Hepatocyte (in vitro differentiated cells): ENCODE results near the gene OR10A2. TPM values are rescaled to one million over a fixed set of nuclear protein-coding genes. Genes with fewer than 3 reads are reported as not detected.
"Not testable (repeated sequence)": the region's sequence is repeated elsewhere in the genome, so short reads cannot be mapped to it uniquely, and the experiment has no call there.

Experiments used
- DNase-seq: peaks from one replicate; pipeline ENCODE4 v3.0.0-alpha.2; 2016; ENCODE audit warnings: low spot score
- H2AFZ ChIP-seq: fragments of 200-600 bp; sonication (generic); 2 replicates; pipeline ENCODE4 v1.6.0; 2016; ENCODE audit warnings: antibody characterized with exemption, mild to moderate bottlenecking
- H3K27ac ChIP-seq: fragments of 200-600 bp; sonication (generic); 2 replicates; pipeline ENCODE4 v1.5.1; 2016; ENCODE audit warnings: mild to moderate bottlenecking
- H3K27me3 ChIP-seq: fragments of 200-600 bp; sonication (generic); 2 replicates; pipeline ENCODE4 v1.6.1; 2016
- H3K36me3 ChIP-seq: fragments of 200-600 bp; sonication (generic); replicated peaks from 2 replicates; pipeline ENCODE4 v1.5.1; 2016; ENCODE audit warnings: low read depth; ENCODE audit not compliant: insufficient read depth
- H3K4me1 ChIP-seq: fragments of 200-600 bp; sonication (generic); 2 replicates; pipeline ENCODE4 v1.5.1; 2016; ENCODE audit warnings: mild to moderate bottlenecking, moderate library complexity; ENCODE audit not compliant: insufficient read depth
- H3K4me2 ChIP-seq: fragments of 200-600 bp; sonication (generic); 2 replicates; pipeline ENCODE4 v1.6.0; 2016
- H3K4me3 ChIP-seq: fragments of 200-600 bp; sonication (generic); 2 replicates; pipeline ENCODE4 v1.5.1; 2016; ENCODE audit warnings: mild to moderate bottlenecking
- H3K79me2 ChIP-seq: fragments of 200-600 bp; sonication (generic); 2 replicates; pipeline ENCODE4 v1.6.0; 2017; ENCODE audit warnings: mild to moderate bottlenecking
- H3K9me2 ChIP-seq: fragments of 200-600 bp; sonication (generic); replicated peaks from 2 replicates; pipeline ENCODE4 v1.6.0; 2017; ENCODE audit warnings: mild to moderate bottlenecking; ENCODE audit not compliant: insufficient read depth
- H3K9me3 ChIP-seq: fragments of 200-600 bp; sonication (generic); 2 replicates; pipeline ENCODE4 v1.5.1; 2016; ENCODE audit warnings: low read depth, mild to moderate bottlenecking
- H4K20me1 ChIP-seq: fragments of 200-600 bp; sonication (generic); 2 replicates; pipeline ENCODE4 v1.6.0; 2016; ENCODE audit warnings: mild to moderate bottlenecking; ENCODE audit not compliant: insufficient read depth, poor library complexity, severe bottlenecking
- EZH2 ChIP-seq: fragments of 200-600 bp; sonication (generic); IDR thresholded peaks from 2 replicates; pipeline ENCODE4 v1.6.1; 2016; ENCODE audit warnings: antibody characterized with exemption, mild to moderate bottlenecking, borderline replicate concordance
- EZH2phosphoT487 ChIP-seq: fragments of 200-600 bp; sonication (generic); IDR thresholded peaks from one replicate; pipeline ENCODE4 v1.6.1; 2018; ENCODE audit warnings: antibody characterized with exemption, mild to moderate bottlenecking, low read depth, moderate library complexity; ENCODE audit not compliant: unreplicated experiment, severe bottlenecking
- WGBS: methylation state at CpG from one replicate; pipeline ENCODE4 v1.1.6; 2016; ENCODE audit warnings: low lambda C conversion rate; ENCODE audit errors: missing lambda C conversion rate; 5-methylcytosine and 5-hydroxymethylcytosine counted together
- polyA plus RNA-seq: library from polyadenylated mRNA; unstranded; fragments of >200 nt; fragmentation: Nextera tagmentation; extraction: Ambion mirVana; gene quantifications from 2 replicates; pipeline ENCODE4 v1.2.1, GENCODE V29; 2016
- total RNA-seq: library from RNA; depleted of rRNA; stranded (reverse); fragments of >200 nt; gene quantifications from 2 replicates; pipeline ENCODE4 v1.2.3, GENCODE V29; 2014
- TF ChIP-seq, protein P1 (sequence below): fragments of 200-600 bp; sonication (generic); IDR thresholded peaks from 2 replicates; pipeline ENCODE4 v1.5.1; 2016; ENCODE audit warnings: antibody characterized with exemption, mild to moderate bottlenecking; ENCODE audit not compliant: poor library complexity

The OR10A2 gene
- total and polyA plus RNA-seq, 2 experiments from 2014 or later: 0.04 TPM; not detected in 1

DNA sequence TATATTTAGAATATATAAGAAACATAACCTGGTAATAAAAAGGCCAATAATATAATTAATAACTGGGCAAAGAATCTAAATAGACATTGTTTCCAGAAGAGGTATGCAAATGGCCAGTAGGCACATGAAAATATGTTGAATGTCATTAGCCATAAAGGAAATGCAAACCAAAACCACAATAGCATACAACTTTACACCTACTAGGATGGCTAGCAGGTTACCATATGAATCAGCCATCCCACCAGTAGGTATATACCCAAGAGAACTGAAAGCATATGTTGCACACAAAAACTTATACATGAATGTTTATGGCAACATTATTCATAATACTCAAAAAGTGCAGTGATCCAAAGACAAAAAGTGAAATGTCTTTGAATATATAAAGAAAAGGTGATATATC lies 32.2 kb downstream of the OR10A2 start:
- DNase-seq: no peak
- H3K27ac ChIP-seq: no peak overlapping the region
- H3K4me2 ChIP-seq: no peak overlapping the region
- no peaks in the 10 kb centered on the region for H3K9me2 ChIP-seq
- H3K79me2 ChIP-seq: no peaks in the 10 kb centered on the region
- TF ChIP-seq EZH2phosphoT487 (no peak), EZH2 (no peak)
- TF ChIP-seq, protein P1, sequence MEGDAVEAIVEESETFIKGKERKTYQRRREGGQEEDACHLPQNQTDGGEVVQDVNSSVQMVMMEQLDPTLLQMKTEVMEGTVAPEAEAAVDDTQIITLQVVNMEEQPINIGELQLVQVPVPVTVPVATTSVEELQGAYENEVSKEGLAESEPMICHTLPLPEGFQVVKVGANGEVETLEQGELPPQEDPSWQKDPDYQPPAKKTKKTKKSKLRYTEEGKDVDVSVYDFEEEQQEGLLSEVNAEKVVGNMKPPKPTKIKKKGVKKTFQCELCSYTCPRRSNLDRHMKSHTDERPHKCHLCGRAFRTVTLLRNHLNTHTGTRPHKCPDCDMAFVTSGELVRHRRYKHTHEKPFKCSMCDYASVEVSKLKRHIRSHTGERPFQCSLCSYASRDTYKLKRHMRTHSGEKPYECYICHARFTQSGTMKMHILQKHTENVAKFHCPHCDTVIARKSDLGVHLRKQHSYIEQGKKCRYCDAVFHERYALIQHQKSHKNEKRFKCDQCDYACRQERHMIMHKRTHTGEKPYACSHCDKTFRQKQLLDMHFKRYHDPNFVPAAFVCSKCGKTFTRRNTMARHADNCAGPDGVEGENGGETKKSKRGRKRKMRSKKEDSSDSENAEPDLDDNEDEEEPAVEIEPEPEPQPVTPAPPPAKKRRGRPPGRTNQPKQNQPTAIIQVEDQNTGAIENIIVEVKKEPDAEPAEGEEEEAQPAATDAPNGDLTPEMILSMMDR: no peak
- no peaks in the 10 kb centered on the region for H3K9me3 ChIP-seq
- H3K4me3 ChIP-seq: no peak overlapping the region
- H3K36me3 ChIP-seq: no peaks in the 10 kb centered on the region
- H3K4me1 ChIP-seq: no peaks in the 10 kb centered on the region
- H3K27me3 ChIP-seq: no peaks in the 10 kb centered on the region
- no peak overlapping the region for H2AFZ ChIP-seq
- no peaks in the 10 kb centered on the region for H4K20me1 ChIP-seq

DNA sequence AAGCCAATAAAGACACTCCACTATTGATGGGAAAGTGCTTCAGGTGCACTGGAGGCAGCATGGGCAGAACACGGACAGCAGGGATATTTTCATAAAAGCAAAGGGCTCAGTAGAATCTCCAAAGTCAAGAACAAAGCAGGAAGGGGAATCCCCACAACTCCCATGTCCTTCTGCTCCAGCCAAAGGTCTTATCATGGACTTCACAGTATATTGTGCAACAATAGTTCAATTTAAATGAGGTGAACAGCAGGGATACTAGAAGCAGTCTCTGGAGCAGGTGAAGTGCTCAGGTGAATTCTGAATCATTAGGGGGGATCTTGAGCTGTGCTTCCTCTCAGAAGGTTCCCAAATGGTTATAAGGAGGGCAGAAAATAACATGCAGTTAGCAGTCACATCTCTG lies 36.1 kb downstream of the OR10A2 start:
- TF ChIP-seq, protein P1: no peak
- TF ChIP-seq EZH2phosphoT487 (no peak), EZH2 (no peak)
- Histone ChIP-seq H3K9me3 (no peaks in the 10 kb centered on the region), H3K4me1 (no peaks in the 10 kb centered on the region), H3K36me3 (no peaks in the 10 kb centered on the region), H3K79me2 (no peaks in the 10 kb centered on the region), H3K27ac (no peak overlapping the region), H3K27me3 (no peaks in the 10 kb centered on the region), H3K9me2 (no peaks in the 10 kb centered on the region), H2AFZ (no peak overlapping the region), H4K20me1 (no peaks in the 10 kb centered on the region), H3K4me2 (no peak overlapping the region), H3K4me3 (no peak overlapping the region)
- whole genome bisulfite sequencing: 73% methylated on average over 1 of the region's 1 CpG
- no peak for DNase-seq

DNA sequence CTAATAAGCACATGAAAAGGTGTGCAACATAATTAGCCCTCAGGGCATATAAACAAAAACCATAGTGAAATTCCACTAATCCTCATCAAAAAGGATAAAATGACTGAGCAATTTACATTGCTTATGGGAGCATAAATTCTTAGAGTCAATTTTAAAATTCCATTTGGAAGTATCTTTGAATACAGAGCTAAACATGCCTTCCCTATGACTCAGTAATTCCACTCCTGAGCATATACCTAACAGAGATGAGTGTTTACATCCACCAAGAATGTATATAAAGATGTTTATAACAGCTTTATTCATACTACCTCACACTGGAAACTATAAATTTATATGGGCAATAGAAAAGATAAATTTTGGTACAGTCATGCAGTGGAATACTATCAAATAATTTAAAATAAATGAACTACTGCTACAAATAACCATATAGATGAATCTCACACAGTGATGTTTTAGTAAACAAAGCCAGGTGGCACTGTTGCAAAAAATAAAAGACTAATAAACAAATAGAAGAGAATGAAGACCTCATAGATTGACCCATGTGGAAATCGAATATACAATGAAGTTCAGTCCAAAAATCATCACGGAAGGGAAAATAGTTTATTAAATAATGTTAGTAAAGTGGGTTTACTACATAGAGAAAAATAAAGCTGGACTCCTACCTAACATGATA lies 37.6 kb downstream of the OR10A2 start:
- no peak overlapping the region for H3K4me3 ChIP-seq
- H3K27ac ChIP-seq: no peak overlapping the region
- H3K27me3 ChIP-seq: no peaks in the 10 kb centered on the region
- H3K36me3 ChIP-seq: no peaks in the 10 kb centered on the region
- H3K79me2 ChIP-seq: no peaks in the 10 kb centered on the region
- H4K20me1 ChIP-seq: no peaks in the 10 kb centered on the region
- no peak overlapping the region for H2AFZ ChIP-seq
- DNase-seq: no peak
- H3K9me2 ChIP-seq: no peaks in the 10 kb centered on the region
- TF ChIP-seq EZH2: no peak
- TF ChIP-seq, protein P1: peak; percentile 13
- 87% methylated on average over 2 of the region's 2 CpGs for WGBS
- H3K4me1 ChIP-seq: no peaks in the 10 kb centered on the region
- no peak overlapping the region for H3K4me2 ChIP-seq
- H3K9me3 ChIP-seq: no peaks in the 10 kb centered on the region

DNA sequence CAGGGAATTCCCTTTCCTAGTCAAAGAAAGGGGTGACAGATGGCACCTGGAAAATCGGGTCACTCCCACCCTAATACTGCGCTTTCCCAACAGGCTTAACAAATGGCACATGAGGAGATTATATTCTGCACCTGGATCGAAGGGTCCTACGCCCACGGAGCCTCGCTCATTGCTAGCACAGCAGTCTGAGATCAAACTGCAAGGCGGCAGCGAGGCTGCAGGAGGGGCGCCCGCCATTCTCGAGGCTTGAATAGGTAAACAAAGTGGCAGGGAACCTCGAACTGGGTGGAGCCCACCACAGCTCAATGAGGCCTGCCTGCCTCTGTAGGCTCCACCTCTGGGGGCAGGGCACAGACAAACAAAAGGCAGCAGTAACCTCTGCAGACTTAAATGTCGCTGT lies 41.9 kb downstream of the OR10A2 start:
- H3K4me2 ChIP-seq, H3K4me3 ChIP-seq: not testable (repeated sequence)
- WGBS: 91% methylated on average over 13 of the region's 13 CpGs

More for the DNA sequence above, 41.9 kb downstream of the OR10A2 start:
- not testable (repeated sequence) for DNase-seq, H2AFZ ChIP-seq, H3K27me3 ChIP-seq, H3K4me1 ChIP-seq, H3K79me2 ChIP-seq, H4K20me1 ChIP-seq, H3K9me2 ChIP-seq, H3K36me3 ChIP-seq, H3K9me3 ChIP-seq, H3K27ac ChIP-seq
